ENCODE results near the gene ARL13B.

- no peak for TF ChIP-seq CTCF (IDR thresholded peaks at IDR 0.05)
- TF ChIP-seq POLR2A (IDR thresholded peaks at IDR 0.05), result no peak
- TF ChIP-seq EP300 (IDR thresholded peaks at IDR 0.05), result no peak
Measured at GRCh38 chr3:93989241-93989640, 9.3 kb downstream of the ARL13B start.
